Activated naive CD4-positive, alpha-beta T cell treated with anti-CD3 and anti-CD28 coated beads, Interleukin-2, amount 50 U/mL, for 16 hours (primary cell): ENCODE measurements around the gene STXBP3.

ENCODE experiments used
- DNase-seq: peaks from one replicate; pipeline ENCODE4 v3.0.0-alpha.2; 2020

STXBP3 gene

DNA sequence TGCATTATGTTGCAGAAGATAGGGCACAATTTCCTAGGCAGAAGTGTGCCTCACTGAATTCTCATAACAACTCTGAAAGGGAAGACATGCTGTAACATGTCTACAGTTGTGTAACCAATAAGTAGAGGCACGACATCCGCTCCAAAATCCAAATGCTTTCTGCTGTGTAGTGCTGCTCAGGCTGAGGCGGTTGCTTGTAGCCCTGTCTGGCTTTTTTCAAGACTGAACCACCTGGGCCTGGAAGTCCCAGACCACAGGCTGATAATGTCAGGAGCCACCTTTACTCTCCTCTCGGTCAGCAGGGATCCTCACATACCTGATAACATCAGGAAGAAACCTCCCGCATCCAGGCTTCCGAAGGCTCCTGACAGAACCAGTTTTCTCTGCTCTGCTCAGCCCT is 99.5 kb downstream of the STXBP3 start:
- no peak for DNase-seq

DNA sequence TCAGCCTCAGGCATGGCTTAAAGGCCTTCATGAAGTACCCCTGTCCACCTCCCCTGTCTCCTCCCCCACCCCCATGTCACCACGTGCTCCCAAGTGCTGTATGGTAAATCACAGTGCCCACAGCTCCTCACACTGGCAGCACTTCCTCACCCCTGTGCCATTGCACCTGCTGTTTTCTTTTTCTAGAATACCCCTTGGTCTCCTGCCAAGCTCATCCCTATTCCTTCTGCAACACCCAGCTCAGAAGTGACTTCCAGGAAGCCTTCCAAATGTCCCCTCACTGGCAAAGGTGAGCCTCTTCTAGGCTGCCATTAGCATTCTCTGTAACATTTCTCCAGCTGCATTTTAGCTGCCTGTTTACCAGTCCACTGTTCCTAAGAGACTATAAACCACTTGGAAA is 101.0 kb downstream of the STXBP3 start:
- no peak for DNase-seq

DNA sequence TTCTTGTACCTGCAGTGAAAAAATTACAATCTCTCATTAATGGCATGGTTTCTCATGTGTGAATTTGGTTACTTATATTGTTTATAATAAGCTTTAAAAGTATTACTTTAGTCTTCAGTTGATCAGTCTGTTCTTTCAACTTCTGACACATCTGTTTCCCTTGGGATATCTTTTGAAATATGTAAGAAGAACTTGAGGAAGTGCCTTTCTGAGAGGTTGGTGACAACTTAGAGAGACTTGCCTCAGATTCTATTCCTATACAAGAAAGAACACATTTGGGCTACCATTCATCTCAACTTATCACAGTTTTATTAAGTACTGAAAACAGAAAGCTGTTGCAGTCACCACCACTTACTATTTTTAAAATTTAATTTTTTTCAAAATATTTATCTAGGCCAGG is 102.3 kb downstream of the STXBP3 start:
- no peak for DNase-seq

DNA sequence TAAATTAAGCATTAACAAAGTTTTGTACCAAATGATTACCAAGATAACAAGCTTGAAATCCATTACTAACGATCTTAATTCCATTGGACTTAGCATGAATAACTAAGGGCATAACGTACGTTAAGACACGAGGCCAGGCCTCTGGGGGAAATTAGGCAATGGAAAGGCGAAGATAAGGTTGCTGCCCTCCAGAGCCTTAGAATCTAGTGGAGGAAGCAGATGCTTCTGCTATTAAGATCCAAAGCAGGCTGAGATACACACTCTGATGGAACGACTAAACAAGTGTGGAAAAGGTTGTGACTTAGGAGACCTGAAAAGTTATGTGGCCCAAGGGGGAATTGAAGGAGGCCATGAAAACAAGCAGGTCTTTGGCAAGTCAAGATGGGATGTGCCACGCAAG is 104.5 kb downstream of the STXBP3 start:
- no peak for DNase-seq

DNA sequence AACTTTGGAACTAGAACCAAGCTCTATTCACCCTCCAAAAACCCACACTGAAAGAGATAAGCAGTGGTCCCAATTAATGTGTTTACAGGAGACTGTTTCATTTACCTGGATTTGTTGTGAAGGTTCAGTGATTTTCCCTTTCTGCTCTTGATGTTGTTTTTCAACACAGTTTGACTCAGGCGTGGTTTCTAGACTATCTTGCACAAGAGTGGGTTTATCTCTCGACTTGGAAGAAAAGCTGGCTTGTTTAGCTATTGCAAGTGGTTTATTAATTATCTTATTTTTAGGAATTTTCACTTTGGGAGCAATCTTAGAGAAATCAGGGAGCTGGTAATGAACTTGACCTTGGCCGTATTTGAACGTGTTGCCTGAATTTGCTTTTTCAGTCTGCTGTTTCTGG is 105.1 kb downstream of the STXBP3 start:
- no peak for DNase-seq

DNA sequence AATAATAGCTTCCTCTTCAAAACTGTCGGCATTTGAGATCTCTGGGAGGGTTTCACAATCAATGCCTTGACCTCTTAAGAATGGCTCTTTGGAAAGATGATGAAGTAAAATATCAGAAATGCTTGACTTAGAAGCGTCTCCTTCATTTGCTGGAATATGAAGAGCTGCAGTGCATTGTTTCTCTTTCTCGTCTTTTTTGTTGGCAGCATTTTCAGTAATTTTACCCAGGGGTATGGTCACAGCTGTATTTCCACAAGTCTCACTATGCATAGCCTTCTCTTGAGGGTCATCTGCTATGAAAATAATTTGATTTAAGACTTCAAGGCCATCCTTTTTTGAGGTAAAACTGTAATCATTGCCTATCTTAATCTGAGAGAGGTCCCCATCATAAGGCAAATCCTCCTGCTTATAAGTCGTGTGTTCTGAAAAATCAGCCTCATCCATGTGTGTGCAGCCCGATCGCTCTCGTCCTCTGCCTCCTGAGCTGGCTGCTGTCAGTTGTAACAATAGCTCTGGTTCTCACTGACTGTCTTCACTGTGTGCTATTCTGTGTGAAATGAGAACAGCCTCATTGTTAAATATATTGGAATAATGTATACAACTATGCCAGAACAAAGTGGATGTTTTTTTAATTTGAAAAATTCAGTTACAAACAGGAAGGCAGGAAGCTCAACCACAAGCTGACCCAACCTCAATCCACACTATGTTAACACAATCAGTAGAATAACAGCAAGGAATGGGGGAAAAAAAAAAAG is 105.9 kb downstream of the STXBP3 start:
- no peak for DNase-seq

DNA sequence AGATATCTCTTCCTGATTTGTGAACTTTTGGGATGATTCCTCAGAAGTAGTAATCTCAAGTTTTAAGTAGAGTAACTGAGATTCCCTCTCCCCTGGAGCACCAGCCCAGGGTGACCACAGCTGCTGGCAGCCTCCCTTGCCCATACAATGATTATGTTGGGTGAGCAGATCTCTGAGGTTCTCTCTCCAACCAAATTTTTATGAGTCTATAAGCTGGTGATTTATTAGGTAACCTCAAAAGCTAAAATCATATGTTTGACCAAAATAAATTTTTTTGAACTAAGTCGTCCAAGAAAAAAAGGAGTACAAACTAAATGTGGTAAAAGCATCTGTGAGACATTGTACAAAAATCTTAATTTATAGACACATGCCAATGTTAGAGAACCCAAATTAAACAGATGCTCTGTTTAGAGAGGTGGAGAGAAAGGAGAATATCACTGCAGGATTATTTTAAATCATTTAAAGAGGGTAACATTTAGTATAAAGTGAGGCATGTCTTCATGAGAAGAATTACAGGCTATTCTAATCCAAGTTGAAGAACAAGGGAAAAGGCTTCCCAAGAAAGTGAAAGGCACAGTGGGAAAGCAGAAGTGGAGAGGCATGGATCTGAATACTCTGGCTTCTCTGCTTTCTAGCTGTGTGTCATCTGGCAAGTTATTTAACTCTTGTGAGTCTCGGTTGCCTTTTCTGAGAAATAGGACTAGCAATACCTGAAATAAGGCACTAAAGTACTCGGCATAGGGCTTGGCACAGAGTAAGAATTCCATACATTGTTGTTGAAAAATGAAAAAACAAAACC is 107.9 kb downstream of the STXBP3 start:
- no peak for DNase-seq

DNA sequence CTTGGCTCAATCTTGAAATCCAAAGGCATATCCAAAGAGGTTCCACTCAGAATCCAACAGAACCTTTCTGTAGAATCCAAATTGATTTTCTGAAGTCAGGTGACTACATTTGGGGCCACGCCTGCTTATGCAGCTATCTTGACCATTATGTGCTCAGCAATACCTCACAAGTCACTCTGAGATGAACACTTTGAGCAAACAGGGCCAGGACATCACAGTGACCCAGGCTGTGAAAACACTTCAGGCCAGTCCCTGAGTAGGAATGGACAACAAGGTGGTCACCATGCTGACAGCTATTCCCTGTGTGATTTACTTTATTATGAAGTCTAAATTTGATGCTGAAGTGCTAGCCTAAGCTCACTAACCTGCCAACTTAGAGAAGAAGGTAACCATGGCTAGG is 110.5 kb downstream of the STXBP3 start, which contains the start of gene AKNAD1:
Gene AKNAD1 (minus strand): TSS at position 101 of the 400 bp plus-strand sequence. CDS start 4,430 bp downstream, outside the sequence.
- DNase-seq = no peak

DNA sequence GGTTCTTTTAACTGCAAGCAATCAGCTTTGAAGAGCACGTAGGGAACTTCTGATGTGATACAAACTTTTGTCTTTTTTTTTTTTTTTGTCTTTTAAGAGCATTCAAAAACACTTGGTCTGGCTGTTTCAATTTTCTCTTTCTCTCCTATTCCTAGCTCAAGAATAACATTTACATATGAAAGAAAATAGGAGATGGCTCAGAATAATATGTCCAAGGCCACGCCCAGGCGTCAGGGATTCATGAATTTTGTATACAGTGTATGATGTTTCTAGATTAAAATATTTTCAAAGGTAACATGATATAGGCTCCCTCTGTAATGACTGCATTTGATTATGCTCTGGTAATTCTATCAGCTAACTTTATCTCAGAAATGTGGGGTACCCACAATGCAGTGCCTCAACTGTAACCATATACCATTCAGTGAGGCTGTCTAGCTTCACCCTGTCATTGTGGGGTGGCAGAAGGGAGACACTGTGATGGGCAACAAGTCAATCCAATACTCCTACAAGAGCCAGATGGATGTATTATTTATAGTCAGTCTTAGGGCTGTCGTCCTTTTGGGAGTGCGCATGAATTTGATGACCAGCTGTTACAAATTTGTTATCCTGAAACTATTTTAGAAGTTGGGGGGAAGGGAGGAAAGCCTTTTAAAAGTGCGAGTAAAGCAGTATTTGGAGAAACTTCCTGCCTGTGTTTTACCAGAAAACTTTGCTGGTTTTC is 111.9 kb downstream of the STXBP3 start:
- DNase-seq = no peak
